Fibroblast of lung (primary cell): ENCODE results near the gene MAP4K4. TPM values are rescaled to one million over a fixed set of nuclear protein-coding genes. Genes with fewer than 3 reads are reported as not detected.
A peak's percentile ranks its signal among the peaks of the same experiment; 100 is the strongest.

ENCODE experiments used
- DNase-seq, 2 donors: peaks; one replicate each; pipeline versions ENCODE4 v3.0.0 to v3.0.0-alpha.2; 2010; ENCODE audit warnings: low read depth in 2 of 2
- H2AFZ ChIP-seq: 2 replicates; pipeline ENCODE4 v1.5.1; 2012; ENCODE audit warnings: low read length, control low read depth, inconsistent platforms
- H3K27ac ChIP-seq: 2 replicates; pipeline ENCODE4 v1.5.1; 2011; ENCODE audit warnings: low read length, control low read depth; ENCODE audit not compliant: insufficient read depth
- H3K27me3 ChIP-seq: 2 replicates; pipeline ENCODE4 v1.5.1; 2011; ENCODE audit warnings: mild to moderate bottlenecking, low read length; ENCODE audit not compliant: control insufficient read depth, insufficient read depth
- H3K36me3 ChIP-seq: 2 replicates; pipeline ENCODE4 v1.5.1; 2011; ENCODE audit warnings: low read length; ENCODE audit not compliant: control insufficient read depth, insufficient read depth
- H3K4me1 ChIP-seq: 2 replicates; pipeline ENCODE4 v1.5.1; 2011; ENCODE audit warnings: low read length; ENCODE audit not compliant: control insufficient read depth, insufficient read depth; ENCODE audit errors: extremely low read depth
- H3K4me2 ChIP-seq: 2 replicates; pipeline ENCODE4 v1.5.1; 2011; ENCODE audit warnings: low read length, control low read depth; ENCODE audit not compliant: insufficient read depth; ENCODE audit errors: extremely low read depth
- H3K4me3 ChIP-seq, 4 experiments: fragments of 200-600 bp in 1 of 4; sonication (generic) in 1 of 4; replicated peaks in 1 of 4; 2 replicates each; pipeline ENCODE4 v1.5.1; 2011 to 2016; ENCODE audit warnings: low read length in 4 of 4, low read depth in 3 of 4, mild to moderate bottlenecking in 3 of 4, control low read depth in 2 of 4, inconsistent platforms in 1 of 4, mixed read lengths in 1 of 4; ENCODE audit not compliant: insufficient read depth in 1 of 4; ENCODE audit errors: control extremely low read depth in 1 of 4
- H3K79me2 ChIP-seq: 2 replicates; pipeline ENCODE4 v1.5.1; 2012; ENCODE audit warnings: mild to moderate bottlenecking, low read length, inconsistent platforms; ENCODE audit not compliant: control insufficient read depth, insufficient read depth
- H3K9ac ChIP-seq: 2 replicates; pipeline ENCODE4 v1.5.1; 2011; ENCODE audit warnings: mild to moderate bottlenecking, low read length, control low read depth; ENCODE audit not compliant: insufficient read depth
- H3K9me3 ChIP-seq: 2 replicates; pipeline ENCODE4 v1.5.1; 2012; ENCODE audit warnings: low read depth, low read length; ENCODE audit not compliant: control insufficient read depth, insufficient read depth
- H4K20me1 ChIP-seq: 2 replicates; pipeline ENCODE4 v1.5.1; 2011; ENCODE audit warnings: low read length; ENCODE audit not compliant: control insufficient read depth, insufficient read depth; ENCODE audit errors: extremely low read depth
- CTCF ChIP-seq, 2 donors: IDR thresholded peaks in 1 of 2; conservative IDR thresholded peaks in 1 of 2; 1 replicate in 1 of 2; 2 replicates in 1 of 2; pipeline ENCODE4 v1.5.1; 2011 to 2012; ENCODE audit warnings: low read length in 2 of 2, control low read depth in 1 of 2, inconsistent platforms in 1 of 2, low read depth in 1 of 2, mild to moderate bottlenecking in 1 of 2
- EZH2 ChIP-seq: IDR thresholded peaks from 2 replicates; pipeline ENCODE4 v1.5.1; 2012; ENCODE audit warnings: low read length, control low read depth, mild to moderate bottlenecking; ENCODE audit errors: missing control alignments
- polyA plus RNA-seq, 2 donors: library from polyadenylated mRNA; depleted of rRNA in 1 of 2; stranded (reverse) in 1 of 2; unstranded in 1 of 2; fragments of >200 nt; gene quantifications; 2 replicates each; pipeline ENCODE4 v1.2.1, GENCODE V29; 2011 to 2012; ENCODE audit warnings: missing spikeins in 1 of 2
- total RNA-seq: library from RNA; depleted of rRNA; stranded (reverse); fragments of >200 nt; gene quantifications from 2 replicates; pipeline ENCODE4 v1.2.1, GENCODE V29; 2014

Gene MAP4K4
- total and polyA plus RNA-seq, 2 donors (not counting 1 experiment from before 2014, with no cell fraction given), result 113 to 164 TPM

GRCh38 chr2:101718993-101719571 is 21.6 kb downstream of the MAP4K4 start:
- Histone ChIP-seq H3K27me3 (no peaks in the 10 kb centered on the region), H3K4me1 (peaks cover 22% of the 10 kb centered on the region), H3K27ac (peak overlapping the region; percentile 11), H3K9ac (no peak overlapping the region), H3K4me2 (peak overlapping the region; percentile 9), H4K20me1 (peaks cover 6% of the 10 kb centered on the region), H2AFZ (no peak overlapping the region), H3K4me3 (no peak overlapping the region), H3K36me3 (no peaks in the 10 kb centered on the region), H3K79me2 (peaks cover 96% of the 10 kb centered on the region), H3K9me3 (no peaks in the 10 kb centered on the region)
- TF ChIP-seq EZH2 (no peak), CTCF (conservative IDR thresholded peaks at IDR 0.05 in 1 of 2, IDR thresholded peaks at IDR 0.05 in 1 of 2; ENCODE audit: low read depth in 1 of 2, low read length in 2 of 2) (no peak)
- DNase-seq, result no peak

- peak in 1 of 2 donors; percentile 30 for DNase-seq
- no peak for TF ChIP-seq EZH2
- no peak for TF ChIP-seq CTCF (conservative IDR thresholded peaks at IDR 0.05 in 1 of 2, IDR thresholded peaks at IDR 0.05 in 1 of 2; ENCODE audit: low read depth in 1 of 2, low read length in 2 of 2)
- peaks cover 6% of the 10 kb centered on the region for H4K20me1 ChIP-seq
- H2AFZ ChIP-seq, result no peak overlapping the region
- H3K9me3 ChIP-seq, result no peaks in the 10 kb centered on the region
- H3K4me2 ChIP-seq, result no peak overlapping the region
- H3K79me2 ChIP-seq, result peaks cover 96% of the 10 kb centered on the region
- peaks cover 25% of the 10 kb centered on the region for H3K4me1 ChIP-seq
- no peak overlapping the region for H3K9ac ChIP-seq
- H3K4me3 ChIP-seq, result no peak overlapping the region
- H3K27ac ChIP-seq, result no peak overlapping the region
- no peaks in the 10 kb centered on the region for H3K27me3 ChIP-seq
- no peaks in the 10 kb centered on the region for H3K36me3 ChIP-seq
Measured at GRCh38 chr2:101720732-101721131, 23.2 kb downstream of the MAP4K4 start.

- Histone ChIP-seq H3K79me2 (peaks cover 98% of the 10 kb centered on the region), H3K27ac (no peak overlapping the region), H4K20me1 (peaks cover 5% of the 10 kb centered on the region), H3K27me3 (no peaks in the 10 kb centered on the region), H3K4me1 (peaks cover 19% of the 10 kb centered on the region), H3K36me3 (no peaks in the 10 kb centered on the region), H3K9me3 (no peaks in the 10 kb centered on the region), H3K4me2 (no peak overlapping the region), H3K4me3 (no peak overlapping the region), H2AFZ (no peak overlapping the region), H3K9ac (no peak overlapping the region)
- DNase-seq, result no peak
- TF ChIP-seq CTCF (conservative IDR thresholded peaks at IDR 0.05 in 1 of 2, IDR thresholded peaks at IDR 0.05 in 1 of 2; ENCODE audit: low read depth in 1 of 2, low read length in 2 of 2), result no peak
- no peak for TF ChIP-seq EZH2
Measured at GRCh38 chr2:101722864-101723263, 25.4 kb downstream of the MAP4K4 start.
